C4-2B (cell line): ENCODE results near the gene CKS2.

ENCODE experiments used
- ZFX ChIP-seq: fragments of 450-650 bp; IDR thresholded peaks from 2 replicates; pipeline ENCODE4 v1.6.1; 2017
- TF ChIP-seq, protein P1 (sequence below): fragments of 450-650 bp; conservative IDR thresholded peaks from 2 replicates; pipeline ENCODE4 v1.5.1; 2017; ENCODE audit warnings: mild to moderate bottlenecking

DNA sequence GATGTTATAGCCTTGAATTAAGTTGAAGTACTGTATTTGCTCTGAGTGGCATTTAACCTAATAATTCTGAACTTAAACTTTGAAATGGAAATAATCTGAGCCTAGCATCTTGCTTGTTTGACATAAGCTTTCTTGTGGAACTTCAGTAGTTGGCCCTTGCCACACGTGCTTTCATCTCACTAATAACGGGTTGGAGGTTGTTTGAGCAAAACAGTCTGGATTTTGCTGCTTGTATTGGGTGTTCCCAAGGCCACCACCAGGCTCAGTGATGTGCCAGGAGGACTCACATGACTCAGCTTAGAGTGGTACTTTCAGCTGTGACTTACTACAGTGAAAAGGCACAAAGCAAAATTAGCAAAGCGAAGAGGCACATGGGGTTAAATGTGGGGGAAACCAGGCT lies 43.0 kb downstream of the CKS2 start:
- no peak for TF ChIP-seq ZFX
- TF ChIP-seq, protein P1, sequence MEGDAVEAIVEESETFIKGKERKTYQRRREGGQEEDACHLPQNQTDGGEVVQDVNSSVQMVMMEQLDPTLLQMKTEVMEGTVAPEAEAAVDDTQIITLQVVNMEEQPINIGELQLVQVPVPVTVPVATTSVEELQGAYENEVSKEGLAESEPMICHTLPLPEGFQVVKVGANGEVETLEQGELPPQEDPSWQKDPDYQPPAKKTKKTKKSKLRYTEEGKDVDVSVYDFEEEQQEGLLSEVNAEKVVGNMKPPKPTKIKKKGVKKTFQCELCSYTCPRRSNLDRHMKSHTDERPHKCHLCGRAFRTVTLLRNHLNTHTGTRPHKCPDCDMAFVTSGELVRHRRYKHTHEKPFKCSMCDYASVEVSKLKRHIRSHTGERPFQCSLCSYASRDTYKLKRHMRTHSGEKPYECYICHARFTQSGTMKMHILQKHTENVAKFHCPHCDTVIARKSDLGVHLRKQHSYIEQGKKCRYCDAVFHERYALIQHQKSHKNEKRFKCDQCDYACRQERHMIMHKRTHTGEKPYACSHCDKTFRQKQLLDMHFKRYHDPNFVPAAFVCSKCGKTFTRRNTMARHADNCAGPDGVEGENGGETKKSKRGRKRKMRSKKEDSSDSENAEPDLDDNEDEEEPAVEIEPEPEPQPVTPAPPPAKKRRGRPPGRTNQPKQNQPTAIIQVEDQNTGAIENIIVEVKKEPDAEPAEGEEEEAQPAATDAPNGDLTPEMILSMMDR, result no peak
